Activated T-helper 2 cell treated with anti-CD3 and anti-CD28 coated beads, Interferon-gamma antibody, Interleukin-2, Interleukin-4, amounts not matched to agents 10 μg/mL and 5 μg/mL and 100 μg/mL, durations not matched to agents 14 hours and 24 hours and 36 hours (primary cell): ENCODE results near the gene ECE1. TPM values are rescaled to one million over a fixed set of nuclear protein-coding genes. Genes with fewer than 3 reads are reported as not detected.

Source experiments
- DNase-seq: peaks from one replicate; pipeline ENCODE4 v3.0.0; 2021; ENCODE audit warnings: low spot score
- H3K27ac Mint-ChIP-seq: one replicate; pipeline ENCODE4 v1.8.0; 2021; ENCODE audit warnings: mixed read lengths
- H3K27me3 Mint-ChIP-seq: one replicate; pipeline ENCODE4 v1.8.0; 2021; ENCODE audit warnings: low read depth, mixed read lengths
- H3K36me3 Mint-ChIP-seq: one replicate; pipeline ENCODE4 v1.8.0; 2021; ENCODE audit warnings: low read depth, mixed read lengths
- H3K4me1 Mint-ChIP-seq: one replicate; pipeline ENCODE4 v1.8.0; 2021; ENCODE audit warnings: low read depth, mixed read lengths
- H3K4me3 Mint-ChIP-seq: one replicate; pipeline ENCODE4 v1.8.0; 2021; ENCODE audit warnings: low read depth, mild to moderate bottlenecking, moderate library complexity, mixed read lengths
- H3K9me3 Mint-ChIP-seq: one replicate; pipeline ENCODE4 v1.8.0; 2021; ENCODE audit warnings: mixed read lengths
- intact Hi-C: fragments of 100-400 bp; cut with micrococcal nuclease; formaldehyde crosslinking; loops from one replicate; pipeline ENCODE4 v1.15.1; 2023
- total RNA-seq: library from RNA; stranded (reverse); gene quantifications from 2 replicates; pipeline ENCODE4 v1.2.3, GENCODE V29; 2022

Gene ECE1
- total RNA-seq, 1 donor from 2014 or later, result 97.0 TPM

DNA sequence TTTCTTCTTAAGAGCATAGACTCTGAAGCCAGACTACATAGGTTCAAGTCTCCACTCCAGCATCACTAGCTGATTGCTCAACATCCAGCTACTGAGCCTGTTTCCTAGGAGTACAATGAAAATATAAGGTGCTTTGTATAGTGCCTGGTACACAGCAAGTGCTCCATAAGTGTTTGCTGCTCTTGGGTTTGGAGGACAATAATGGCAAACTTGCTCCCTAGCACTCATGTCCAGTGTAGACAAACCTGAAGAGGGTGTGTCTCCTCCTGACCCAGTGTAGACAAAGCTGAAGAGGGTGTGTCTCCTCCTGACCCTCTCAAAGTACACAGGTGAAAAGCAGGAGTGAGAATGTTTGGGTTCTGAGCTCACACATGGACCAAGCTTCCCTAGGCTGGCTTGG lies 10.5 kb upstream of the ECE1 start:
- peak overlapping the region; percentile 26 for H3K27ac Mint-ChIP-seq
- no peaks in the 10 kb centered on the region for H3K27me3 Mint-ChIP-seq
- intact Hi-C loops, result no loop called here
- H3K9me3 Mint-ChIP-seq, result no peaks in the 10 kb centered on the region
- DNase-seq, result no peak
- H3K36me3 Mint-ChIP-seq, result peaks cover 16% of the 10 kb centered on the region
- H3K4me1 Mint-ChIP-seq, result peaks cover 52% of the 10 kb centered on the region
- H3K4me3 Mint-ChIP-seq, result no peak overlapping the region

GRCh38 chr1:21299780-21300395 lies 9.6 kb upstream of the ECE1 start:
- no peak for DNase-seq
- Mint-ChIP-seq H3K27me3 (no peaks in the 10 kb centered on the region), H3K4me1 (peaks cover 57% of the 10 kb centered on the region), H3K9me3 (no peaks in the 10 kb centered on the region), H3K4me3 (no peak overlapping the region), H3K36me3 (peaks cover 16% of the 10 kb centered on the region), H3K27ac (no peak overlapping the region)
- intact Hi-C loops, result loop anchor here (10.0 kb wide), 1 partner anchor 305 kb away; no protein-coding TSS in a partner anchor

GRCh38 chr1:21298981-21299391 lies 8.7 kb upstream of the ECE1 start:
- Mint-ChIP-seq H3K27me3 (no peaks in the 10 kb centered on the region), H3K4me1 (peaks cover 60% of the 10 kb centered on the region), H3K9me3 (no peaks in the 10 kb centered on the region), H3K36me3 (peaks cover 16% of the 10 kb centered on the region), H3K4me3 (no peak overlapping the region), H3K27ac (peak overlapping the region; percentile 66)
- intact Hi-C loops, result loop anchor here (10.0 kb wide), 1 partner anchor 304 kb away; no protein-coding TSS in a partner anchor
- no peak for DNase-seq

- Mint-ChIP-seq H3K4me1 (peaks cover 68% of the 10 kb centered on the region), H3K27ac (peak overlapping the region; percentile 35), H3K9me3 (no peaks in the 10 kb centered on the region), H3K4me3 (no peak overlapping the region), H3K36me3 (peaks cover 16% of the 10 kb centered on the region), H3K27me3 (no peaks in the 10 kb centered on the region)
- no peak for DNase-seq
- intact Hi-C loops, result loop anchor here (10.0 kb wide), 1 partner anchor 303 kb away; no protein-coding TSS in a partner anchor
These were observed 7.7 kb upstream of the ECE1 start for GRCh38 chr1:21297975-21298374.

DNA sequence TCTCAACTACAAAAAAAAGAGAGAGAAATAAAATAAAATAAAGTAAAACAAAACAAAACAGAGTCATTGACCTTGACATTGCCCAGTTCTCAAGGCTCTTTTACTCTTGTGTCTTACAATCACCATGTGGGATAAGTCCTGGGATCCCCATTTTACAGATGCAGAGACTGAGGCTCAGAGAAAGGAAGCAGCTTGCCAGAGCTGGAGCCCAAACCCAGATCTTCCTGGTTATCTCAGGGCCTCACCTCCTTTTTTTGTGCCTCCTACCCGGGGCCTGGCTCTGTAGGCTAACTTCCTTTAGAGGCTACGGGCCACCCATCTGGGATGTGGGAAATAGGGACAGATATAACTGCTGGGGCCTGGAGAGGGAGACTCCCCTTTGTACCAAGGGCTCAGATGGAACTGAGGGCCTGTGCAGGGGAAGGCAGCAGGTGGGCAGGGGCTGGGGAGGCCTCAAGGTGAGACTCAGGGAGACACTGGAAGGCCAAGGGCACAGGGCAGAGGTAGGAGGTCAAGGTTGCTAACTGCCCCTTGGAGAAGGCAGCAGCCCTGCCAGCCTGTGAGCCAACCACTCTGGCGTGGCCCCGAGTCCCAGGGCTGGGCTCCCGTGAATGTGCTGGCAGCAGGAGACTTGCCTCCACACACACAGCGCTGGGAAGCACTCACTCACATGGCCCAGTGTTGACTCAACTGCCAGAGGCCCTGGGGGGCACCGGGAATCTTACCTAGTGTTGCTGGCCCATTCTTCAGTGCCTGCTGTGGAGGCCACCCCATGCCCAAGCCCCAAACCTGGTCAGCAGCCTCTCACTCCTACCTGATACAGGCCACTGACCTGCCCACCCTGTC lies 6.5 kb upstream of the ECE1 start:
- intact Hi-C loops, result loop anchor here (10.0 kb wide), 1 partner anchor 302 kb away; no protein-coding TSS in a partner anchor
- Mint-ChIP-seq H3K36me3 (peaks cover 21% of the 10 kb centered on the region), H3K4me3 (no peak overlapping the region), H3K27me3 (no peaks in the 10 kb centered on the region), H3K27ac (peak overlapping the region; percentile 91), H3K9me3 (no peaks in the 10 kb centered on the region), H3K4me1 (peaks cover 75% of the 10 kb centered on the region)
- DNase-seq, result no peak

DNA sequence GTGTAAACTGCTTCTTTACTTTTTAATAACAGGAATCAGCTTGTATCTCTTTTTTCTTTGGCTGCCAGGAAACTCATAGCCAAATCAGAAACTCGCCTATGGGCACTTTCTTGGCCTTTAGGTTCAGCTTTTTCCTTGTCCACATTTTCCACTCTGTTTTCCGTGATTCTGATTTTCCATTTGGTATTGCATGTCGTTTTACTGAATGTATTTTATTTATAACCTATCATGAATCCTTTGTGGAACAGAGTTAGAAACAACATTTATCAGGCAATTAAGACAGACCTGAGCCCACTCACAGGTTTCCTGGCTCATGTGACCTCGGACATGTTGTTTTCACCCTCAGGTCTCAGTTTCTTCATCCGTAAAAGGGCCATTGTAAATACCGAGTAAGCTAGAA lies 5.3 kb upstream of the ECE1 start:
- Mint-ChIP-seq H3K27ac (peak overlapping the region; percentile 91), H3K36me3 (peaks cover 25% of the 10 kb centered on the region), H3K27me3 (no peaks in the 10 kb centered on the region), H3K4me1 (peaks cover 80% of the 10 kb centered on the region), H3K9me3 (no peaks in the 10 kb centered on the region), H3K4me3 (no peak overlapping the region)
- DNase-seq, result no peak
- intact Hi-C loops, result loop anchor here (10.0 kb wide), 1 partner anchor 301 kb away; no protein-coding TSS in a partner anchor

DNA sequence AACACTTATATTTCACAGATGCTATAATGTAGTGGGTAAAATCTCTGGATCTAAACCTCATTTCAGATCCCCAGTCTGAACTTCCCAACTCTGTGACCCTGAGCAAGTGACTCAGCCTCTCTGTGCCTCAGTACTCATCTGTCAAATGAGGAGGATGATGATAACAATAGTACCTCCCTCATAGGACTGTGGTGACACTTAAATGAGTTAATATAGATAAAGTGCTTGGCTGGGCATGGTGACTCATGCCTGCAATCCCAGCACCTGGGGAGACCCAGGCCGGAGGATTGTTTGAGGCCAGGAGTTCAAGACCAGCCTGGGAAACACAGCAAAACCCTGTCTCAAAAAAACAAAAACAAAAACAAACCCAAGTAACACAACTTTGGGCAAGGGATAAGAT lies 4.7 kb upstream of the ECE1 start:
- DNase-seq, result peak; percentile 32
- H3K9me3 Mint-ChIP-seq, result no peaks in the 10 kb centered on the region
- peak overlapping the region; percentile 63 for H3K4me3 Mint-ChIP-seq
- H3K27ac Mint-ChIP-seq, result peak overlapping the region; percentile 91
- peaks cover 25% of the 10 kb centered on the region for H3K36me3 Mint-ChIP-seq
- no peaks in the 10 kb centered on the region for H3K27me3 Mint-ChIP-seq
- H3K4me1 Mint-ChIP-seq, result peaks cover 78% of the 10 kb centered on the region
- intact Hi-C loops, result loop anchor here (10.0 kb wide), 1 partner anchor 300 kb away; no protein-coding TSS in a partner anchor

DNA sequence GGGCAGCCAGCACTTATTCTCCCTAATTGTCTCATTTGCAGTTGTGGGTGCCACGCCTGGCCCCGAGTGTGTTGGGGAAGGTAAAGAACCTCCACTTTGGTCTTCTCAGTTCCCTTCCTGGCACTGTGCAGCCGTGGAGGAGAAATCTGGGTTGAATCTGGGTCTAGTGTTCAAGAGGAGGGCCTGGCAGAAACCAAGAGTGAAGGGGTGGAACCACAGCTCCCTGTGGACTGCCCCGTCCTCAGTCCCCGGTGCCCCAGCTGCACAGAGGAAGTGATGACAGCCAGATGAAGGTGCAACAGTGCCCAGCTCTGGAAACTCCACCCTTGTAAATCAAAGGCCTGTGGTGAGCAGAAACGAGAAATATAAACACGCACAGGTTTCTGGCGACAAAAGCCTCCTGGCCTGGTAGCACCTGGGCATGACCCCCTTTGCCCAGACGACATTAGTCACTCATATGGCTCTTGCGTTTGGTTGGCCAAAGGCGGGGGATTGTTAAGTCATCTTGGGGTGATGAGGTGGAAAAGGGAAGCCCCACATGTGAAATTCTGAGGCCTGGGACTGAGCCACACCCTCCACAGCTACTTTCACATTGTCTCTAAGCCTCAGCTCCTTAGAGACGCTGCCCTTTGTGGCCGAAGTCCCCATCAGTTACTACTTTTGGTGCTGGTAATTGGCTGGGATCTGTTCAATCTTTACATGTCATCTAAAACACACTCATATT lies 4.2 kb upstream of the ECE1 start:
- Mint-ChIP-seq H3K4me3 (peak overlapping the region; percentile 63), H3K4me1 (peaks cover 72% of the 10 kb centered on the region), H3K9me3 (no peaks in the 10 kb centered on the region), H3K27me3 (no peaks in the 10 kb centered on the region), H3K36me3 (peaks cover 23% of the 10 kb centered on the region), H3K27ac (peak overlapping the region; percentile 91)
- intact Hi-C loops, result loop anchor here (1.0 to 10.0 kb wide), 4 partner anchors 30 to 488 kb away; partner anchors contain the start of gene USP48
- peak; percentile 82 for DNase-seq

- intact Hi-C loops, result loop anchor here (1.0 to 10.0 kb wide), 8 partner anchors 15 to 489 kb away; partner anchors contain the start of gene USP48
- peak overlapping the region; percentile 91 for H3K27ac Mint-ChIP-seq
- peak; percentile 47 for DNase-seq
- peaks cover 17% of the 10 kb centered on the region for H3K36me3 Mint-ChIP-seq
- no peaks in the 10 kb centered on the region for H3K9me3 Mint-ChIP-seq
- no peaks in the 10 kb centered on the region for H3K27me3 Mint-ChIP-seq
- peaks cover 65% of the 10 kb centered on the region for H3K4me1 Mint-ChIP-seq
- H3K4me3 Mint-ChIP-seq, result peak overlapping the region; percentile 63
These were observed 3.4 kb upstream of the ECE1 start for GRCh38 chr1:21293537-21294265.

DNA sequence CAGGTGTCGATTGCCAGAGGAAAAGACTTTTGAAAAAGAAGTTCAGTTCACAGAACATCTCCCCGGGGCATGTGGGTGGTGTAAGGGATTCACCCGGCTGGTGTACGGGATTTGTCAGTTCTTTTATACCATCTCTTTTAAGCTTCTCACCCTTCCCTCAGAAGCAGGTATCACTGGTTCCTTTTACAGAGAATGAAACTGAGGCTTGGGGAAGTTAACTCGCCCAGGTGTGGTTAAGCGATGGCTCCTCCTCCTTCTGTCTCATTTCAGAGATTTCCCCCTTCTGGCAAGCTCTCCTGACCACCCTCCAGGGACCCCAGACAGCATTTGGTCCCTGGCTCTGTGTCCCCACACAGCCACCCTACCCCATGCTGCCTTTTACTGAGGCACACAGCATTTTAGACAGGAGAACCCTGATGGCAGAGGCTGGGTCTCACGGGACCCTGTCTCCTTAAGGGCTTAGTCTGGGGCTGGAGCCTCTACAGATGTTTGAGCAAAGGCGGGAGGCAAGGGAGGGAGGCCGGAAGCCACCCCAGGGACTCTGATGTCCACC lies 2.8 kb upstream of the ECE1 start:
- Mint-ChIP-seq H3K4me1 (peaks cover 66% of the 10 kb centered on the region), H3K27ac (peak overlapping the region; percentile 91), H3K36me3 (peaks cover 14% of the 10 kb centered on the region), H3K9me3 (no peaks in the 10 kb centered on the region), H3K4me3 (peak overlapping the region; percentile 63), H3K27me3 (no peaks in the 10 kb centered on the region)
- intact Hi-C loops, result loop anchor here (1.0 to 10.0 kb wide), 6 partner anchors 14 to 489 kb away; partner anchors contain the start of gene USP48
- DNase-seq, result peak; percentile 36

GRCh38 chr1:21292503-21292983 lies 2.3 kb upstream of the ECE1 start:
- Mint-ChIP-seq H3K4me3 (peak overlapping the region; percentile 63), H3K9me3 (no peaks in the 10 kb centered on the region), H3K27me3 (no peaks in the 10 kb centered on the region), H3K4me1 (peaks cover 65% of the 10 kb centered on the region), H3K36me3 (peaks cover 18% of the 10 kb centered on the region), H3K27ac (peak overlapping the region; percentile 91)
- intact Hi-C loops, result loop anchor here (2.0 to 10.0 kb wide), 4 partner anchors 14 to 490 kb away; partner anchors contain the start of gene USP48
- no peak for DNase-seq
